ENCODE data around the gene TUBA4B. TPM values are rescaled to one million over a fixed set of nuclear protein-coding genes. Genes with fewer than 3 reads are reported as not detected.

The TUBA4B gene
- total RNA-seq, 1 experiment from 2014 or later = not detected

- TF ChIP-seq SIN3A (IDR thresholded peaks at IDR 0.05; ENCODE audit: borderline replicate concordance, insufficient read depth, low read depth, low read length) = no peak
- TF ChIP-seq POLR2AphosphoS5 (IDR thresholded peaks at IDR 0.05; ENCODE audit: low read depth, low read length) = no peak
- no peak for TF ChIP-seq TCF7L2 (IDR thresholded peaks at IDR 0.05; ENCODE audit: low read depth, low read length)
- TF ChIP-seq CTCF (IDR thresholded peaks at IDR 0.05) = no peak
- no peak for TF ChIP-seq REST (IDR thresholded peaks at IDR 0.05; ENCODE audit: insufficient read depth in 1 of 2, low read depth in 2 of 2, low read length in 1 of 2)
- no TSS peak for BruUV-seq (replicated peaks)
- DNase-seq (ENCODE audit: low read depth, low spot score) = no peak
- peaks cover 5% of the 10 kb centered on the region; the same call in 1 of the 2 replicates for H3K27me3 ChIP-seq (ENCODE audit: control insufficient read depth, insufficient read depth, low read length)
- CTCF ChIA-PET = no interaction called here
- ATAC-seq = no peak
- H3K4me1 ChIP-seq (ENCODE audit: control insufficient read depth, insufficient read depth, low read length) = peaks cover 4% of the 10 kb centered on the region; the same call in 1 of the 2 replicates
- no peak overlapping the region for H3K4me3 ChIP-seq (ENCODE audit: low read depth in 2 of 2, low read length in 2 of 2)
- H3K9me3 ChIP-seq (ENCODE audit: control insufficient read depth, insufficient read depth, low read depth, low read length) = no peaks in the 10 kb centered on the region
- H3K36me3 ChIP-seq (ENCODE audit: control insufficient read depth, insufficient read depth, low read length) = no peaks in the 10 kb centered on the region
- intact Hi-C loops (cut with micrococcal nuclease; ENCODE audit: unreplicated experiment) (loop anchor here (10.0 kb wide), 1 partner anchor 245 kb away; no protein-coding TSS in a partner anchor), in situ Hi-C loops (cut with HindIII; ENCODE audit: low pct_unique_long_range_greater_than_20kb, low sequenced_read_pairs) (no loop called here)
- H3K27ac ChIP-seq (ENCODE audit: low read length) = no peak overlapping the region
- POLR2A ChIA-PET = no interaction called here
Measured at GRCh38 chr2:219300022-219300421, 47.0 kb downstream of the TUBA4B start.

- no peak for DNase-seq (ENCODE audit: low read depth, low spot score)
- H3K4me1 ChIP-seq (ENCODE audit: control insufficient read depth, insufficient read depth, low read length) = peaks cover 4% of the 10 kb centered on the region; the same call in 1 of the 2 replicates
- H3K27ac ChIP-seq (ENCODE audit: low read length) = no peak overlapping the region
- ChIA-PET POLR2A (no interaction called here), CTCF (no interaction called here)
- in situ Hi-C loops (cut with HindIII; ENCODE audit: low pct_unique_long_range_greater_than_20kb, low sequenced_read_pairs) (no loop called here), intact Hi-C loops (cut with micrococcal nuclease; ENCODE audit: unreplicated experiment) (loop anchor here (10.0 kb wide), 1 partner anchor 248 kb away; no protein-coding TSS in a partner anchor)
- TF ChIP-seq CTCF (IDR thresholded peaks at IDR 0.05) (no peak), REST (IDR thresholded peaks at IDR 0.05; ENCODE audit: insufficient read depth in 1 of 2, low read depth in 2 of 2, low read length in 1 of 2) (no peak), POLR2AphosphoS5 (IDR thresholded peaks at IDR 0.05; ENCODE audit: low read depth, low read length) (no peak), TCF7L2 (IDR thresholded peaks at IDR 0.05; ENCODE audit: low read depth, low read length) (no peak), SIN3A (IDR thresholded peaks at IDR 0.05; ENCODE audit: borderline replicate concordance, insufficient read depth, low read depth, low read length) (no peak)
- peaks cover 5% of the 10 kb centered on the region for H3K27me3 ChIP-seq (ENCODE audit: control insufficient read depth, insufficient read depth, low read length)
- no peaks in the 10 kb centered on the region for H3K36me3 ChIP-seq (ENCODE audit: control insufficient read depth, insufficient read depth, low read length)
- H3K4me3 ChIP-seq (ENCODE audit: low read depth in 2 of 2, low read length in 2 of 2) = no peak overlapping the region
- no peak for ATAC-seq
- BruUV-seq (replicated peaks) = no TSS peak
- H3K9me3 ChIP-seq (ENCODE audit: control insufficient read depth, insufficient read depth, low read depth, low read length) = no peaks in the 10 kb centered on the region
Measured at GRCh38 chr2:219302412-219302968, 49.4 kb downstream of the TUBA4B start.

Data from Panc1 (cell line).